DMS 273 (cell line): ENCODE measurements around the gene EPC2.

Source experiments
- DNase-seq: peaks from one replicate; lab custom pipeline; 2025; ENCODE audit not compliant: unreplicated experiment; lab: John Stamatoyannopoulos, UW

The EPC2 gene

GRCh38 chr2:148643998-148644882, at the start of gene EPC2:
Gene EPC2, plus strand, starts transcription at chr2:148644751. Its CDS starts 267 bp downstream, at chr2:148645018.
- peak; percentile 90 for DNase-seq

- no peak for DNase-seq
These were observed 48.5 kb upstream of the EPC2 start for GRCh38 chr2:148596018-148596417.

GRCh38 chr2:148599109-148599991, 45.2 kb upstream of the EPC2 start:
- no peak for DNase-seq

- DNase-seq: no peak
These were observed 41.5 kb upstream of the EPC2 start for GRCh38 chr2:148602885-148603561.

- DNase-seq: no peak
These were observed 41.0 kb upstream of the EPC2 start for GRCh38 chr2:148603562-148603920.

GRCh38 chr2:148604927-148605326, 39.6 kb upstream of the EPC2 start:
- DNase-seq: no peak

GRCh38 chr2:148607566-148607965, 37.0 kb upstream of the EPC2 start:
- DNase-seq: no peak

- no peak for DNase-seq
These were observed 31.1 kb upstream of the EPC2 start for GRCh38 chr2:148613231-148614013.

- DNase-seq: peak; percentile 33
These were observed 30.6 kb upstream of the EPC2 start for GRCh38 chr2:148614014-148614321.

GRCh38 chr2:148614322-148615049, 30.1 kb upstream of the EPC2 start:
- DNase-seq: no peak

GRCh38 chr2:148615381-148615841, 29.1 kb upstream of the EPC2 start:
- DNase-seq: no peak

GRCh38 chr2:148616662-148617061, 27.9 kb upstream of the EPC2 start:
- no peak for DNase-seq

GRCh38 chr2:148617219-148617618, 27.3 kb upstream of the EPC2 start:
- no peak for DNase-seq

- no peak for DNase-seq
These were observed 24.9 kb upstream of the EPC2 start for GRCh38 chr2:148619560-148620195.

- DNase-seq: peak; percentile 60
These were observed 22.2 kb upstream of the EPC2 start for GRCh38 chr2:148622366-148622765.

- DNase-seq: no peak
These were observed 21.5 kb upstream of the EPC2 start for GRCh38 chr2:148623086-148623485.

- peak; percentile 30 for DNase-seq
These were observed 17.3 kb upstream of the EPC2 start for GRCh38 chr2:148627224-148627623.

GRCh38 chr2:148634749-148635148, 9.8 kb upstream of the EPC2 start:
- no peak for DNase-seq

- DNase-seq: no peak
These were observed 6.0 kb upstream of the EPC2 start for GRCh38 chr2:148638543-148638942.

- peak; percentile 14 for DNase-seq
These were observed 3.8 kb upstream of the EPC2 start for GRCh38 chr2:148640767-148641166.
